BLaER1 treated with 17β-estradiol and CSF1 and Interleukin-3, amounts not matched to agents 10 nM and 100 nM (cell line): ENCODE data around the gene GALC.

Source experiments
- H3K27ac ChIP-seq, 11 experiments: shearing (Covaris generic); formaldehyde crosslinking; 2 replicates each; pipeline ENCODE4 v1.8.1; 2022
- H3K27me3 ChIP-seq, 11 experiments: shearing (Covaris generic); formaldehyde crosslinking; 2 replicates each; pipeline ENCODE4 v1.8.1; 2022
- H3K36me3 ChIP-seq, 11 experiments: shearing (Covaris generic); formaldehyde crosslinking; 2 replicates each; pipeline ENCODE4 v1.8.1; 2022
- H3K4me1 ChIP-seq, 10 experiments: shearing (Covaris generic); formaldehyde crosslinking; 2 replicates each; pipeline ENCODE4 v1.8.1; 2022
- H3K4me2 ChIP-seq, 11 experiments: shearing (Covaris generic); formaldehyde crosslinking; 2 replicates each; pipeline ENCODE4 v1.8.1; 2022
- H3K4me3 ChIP-seq, 10 experiments: shearing (Covaris generic); formaldehyde crosslinking; 2 replicates each; pipeline ENCODE4 v1.8.1; 2022
- H3K9ac ChIP-seq, 11 experiments: shearing (Covaris generic); formaldehyde crosslinking; 2 replicates each; pipeline ENCODE4 v1.8.1; 2022
- H3K9me3 ChIP-seq, 11 experiments: shearing (Covaris generic); formaldehyde crosslinking; replicated peaks in 1 of 11; 2 replicates each; pipeline ENCODE4 v1.8.1; 2022
- H4K20me1 ChIP-seq, 11 experiments: shearing (Covaris generic); formaldehyde crosslinking; 2 replicates each; pipeline ENCODE4 v1.8.1; 2022
- Cebpa-rat ChIP-seq, 11 experiments: shearing (Covaris generic); IDR thresholded peaks; 2 replicates each; pipeline ENCODE4 v1.8.1; 2022

GALC gene

DNA sequence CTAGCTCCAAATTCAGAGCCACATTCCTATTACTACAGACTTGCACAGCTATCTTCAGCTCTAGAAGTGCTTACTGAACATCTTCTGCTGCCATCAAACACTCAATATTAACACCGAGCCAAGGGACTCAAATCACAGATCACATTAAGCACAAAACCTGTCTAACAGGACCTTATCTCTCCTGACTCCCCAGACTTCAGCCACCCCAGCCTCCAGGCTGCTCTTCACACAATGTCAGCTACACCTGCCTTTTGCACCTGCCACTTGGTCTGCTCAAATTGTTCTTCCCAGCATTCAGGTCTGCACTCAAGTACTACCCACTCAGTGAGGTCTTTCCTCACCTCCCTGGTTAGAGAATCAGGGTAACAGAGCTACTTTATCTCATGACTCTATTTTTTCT lies 57.1 kb downstream of the GALC start:
- peaks cover 0 to 5% (median 0%) of the 10 kb centered on the region in 11 experiments; a peak in 3 of 22 replicates for H3K9me3 ChIP-seq
- H3K9ac ChIP-seq, result no peak overlapping the region
- no peak overlapping the region for H3K4me3 ChIP-seq
- no peaks in the 10 kb centered on the region for H3K27me3 ChIP-seq
- no peak overlapping the region for H3K27ac ChIP-seq
- no peak for TF ChIP-seq Cebpa-rat (IDR thresholded peaks at IDR 0.05)
- no peak overlapping the region for H3K4me2 ChIP-seq
- H4K20me1 ChIP-seq, result no peaks in the 10 kb centered on the region
- peaks cover 0 to 64% (median 14%) of the 10 kb centered on the region in 11 experiments; a peak in 12 of 22 replicates for H3K36me3 ChIP-seq
- no peaks in the 10 kb centered on the region for H3K4me1 ChIP-seq

DNA sequence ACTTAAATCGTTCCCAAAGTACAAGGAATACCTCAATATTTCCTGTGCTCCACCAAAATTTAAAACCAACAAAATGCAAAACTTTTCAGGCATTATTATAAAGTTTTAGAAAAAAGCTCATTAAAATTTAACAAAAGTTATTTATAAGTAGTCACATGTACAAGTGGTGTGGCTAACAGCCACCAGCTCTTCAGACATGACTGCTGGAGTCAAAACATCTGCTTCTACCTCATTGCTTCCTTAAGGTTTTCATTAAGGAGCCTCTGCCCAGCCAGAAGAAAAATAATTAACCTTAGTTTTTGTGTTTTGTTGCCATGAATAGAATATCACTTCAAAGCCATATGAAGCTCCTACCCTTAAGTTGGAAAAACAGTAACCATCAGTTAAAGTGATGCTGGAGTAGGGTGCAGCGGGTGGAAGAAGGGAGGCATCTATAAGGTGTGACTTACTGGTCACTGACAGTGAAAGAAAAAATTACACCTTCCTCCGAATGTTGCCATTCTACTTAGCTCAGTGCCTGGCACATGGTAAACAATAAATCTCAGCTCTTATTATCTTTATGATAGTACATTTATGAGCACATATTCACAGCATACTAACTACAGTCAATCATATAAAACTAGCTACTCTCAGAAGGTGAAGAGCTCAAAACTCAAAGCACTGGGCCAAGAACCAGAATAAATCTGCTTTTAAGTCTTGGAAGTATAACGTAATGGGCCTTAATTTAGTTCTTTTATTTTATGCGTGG lies 57.7 kb downstream of the GALC start:
- H3K4me1 ChIP-seq, result no peaks in the 10 kb centered on the region
- no peak overlapping the region for H3K4me3 ChIP-seq
- H3K9me3 ChIP-seq, result peaks cover 0 to 8% (median 0%) of the 10 kb centered on the region in 11 experiments; a peak in 3 of 22 replicates
- TF ChIP-seq Cebpa-rat (IDR thresholded peaks at IDR 0.05), result no peak
- no peak overlapping the region for H3K27ac ChIP-seq
- no peak overlapping the region for H3K4me2 ChIP-seq
- no peaks in the 10 kb centered on the region for H4K20me1 ChIP-seq
- no peak overlapping the region for H3K9ac ChIP-seq
- no peaks in the 10 kb centered on the region for H3K27me3 ChIP-seq
- peaks cover 0 to 58% (median 9%) of the 10 kb centered on the region in 11 experiments; a peak in 12 of 22 replicates for H3K36me3 ChIP-seq

DNA sequence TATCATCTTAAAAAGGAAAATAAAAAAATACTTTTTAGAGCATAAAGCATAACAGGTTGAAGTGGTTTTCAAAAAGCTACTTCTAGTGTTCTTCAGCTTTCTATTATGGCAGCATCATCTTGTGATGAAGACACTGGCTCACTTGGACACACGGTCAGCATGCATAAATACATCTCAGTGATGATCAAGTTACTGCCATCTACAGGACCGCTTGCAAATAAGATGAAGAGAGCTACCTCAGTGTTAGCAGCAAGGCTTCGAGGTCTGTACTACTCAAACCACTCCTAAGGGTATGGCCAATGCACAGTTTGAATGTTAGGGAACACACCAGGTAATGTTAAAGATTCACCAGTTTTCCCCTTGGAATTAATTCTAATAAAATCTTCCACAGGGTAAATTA lies 58.8 kb downstream of the GALC start:
- H4K20me1 ChIP-seq, result no peaks in the 10 kb centered on the region
- H3K4me1 ChIP-seq, result no peaks in the 10 kb centered on the region
- H3K4me2 ChIP-seq, result no peak overlapping the region
- H3K27me3 ChIP-seq, result no peaks in the 10 kb centered on the region
- no peak for TF ChIP-seq Cebpa-rat (IDR thresholded peaks at IDR 0.05)
- no peak overlapping the region for H3K9ac ChIP-seq
- peaks cover 0 to 8% (median 0%) of the 10 kb centered on the region in 11 experiments; a peak in 3 of 22 replicates for H3K9me3 ChIP-seq
- no peak overlapping the region for H3K4me3 ChIP-seq
- peaks cover 0 to 47% (median 4%) of the 10 kb centered on the region in 11 experiments; a peak in 10 of 22 replicates for H3K36me3 ChIP-seq
- no peak overlapping the region for H3K27ac ChIP-seq

DNA sequence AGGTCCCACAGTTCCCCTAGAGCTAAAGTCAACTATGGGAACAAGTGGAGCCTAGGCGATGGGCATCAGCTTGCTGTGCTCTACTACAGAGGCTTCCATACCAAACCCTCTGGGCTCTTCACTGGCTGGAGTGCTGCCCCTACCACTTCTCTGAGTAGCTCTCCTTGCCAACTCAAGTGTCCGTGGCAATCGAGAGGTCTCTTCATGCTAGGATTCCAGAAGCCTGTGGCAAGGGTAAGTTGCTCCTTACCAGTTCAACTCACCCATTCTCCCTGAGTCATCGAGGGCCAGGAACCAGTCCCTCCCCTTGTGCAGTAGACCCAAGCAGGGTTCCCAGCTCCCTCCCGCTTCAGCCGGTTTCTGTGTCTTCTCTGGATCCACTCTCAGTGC lies 76.1 kb downstream of the GALC start:
- H3K27me3 ChIP-seq, result no peaks in the 10 kb centered on the region
- no peak overlapping the region for H3K4me2 ChIP-seq
- no peak overlapping the region for H3K27ac ChIP-seq
- H3K4me3 ChIP-seq, result no peak overlapping the region
- no peak for TF ChIP-seq Cebpa-rat (IDR thresholded peaks at IDR 0.05)
- H3K36me3 ChIP-seq, result no peaks in the 10 kb centered on the region
- peaks cover 8 to 18% (median 11%) of the 10 kb centered on the region in 10 experiments for H3K4me1 ChIP-seq
- H4K20me1 ChIP-seq, result no peaks in the 10 kb centered on the region
- peaks cover 36 to 50% (median 44%) of the 10 kb centered on the region in 11 experiments for H3K9me3 ChIP-seq
- no peak overlapping the region for H3K9ac ChIP-seq

DNA sequence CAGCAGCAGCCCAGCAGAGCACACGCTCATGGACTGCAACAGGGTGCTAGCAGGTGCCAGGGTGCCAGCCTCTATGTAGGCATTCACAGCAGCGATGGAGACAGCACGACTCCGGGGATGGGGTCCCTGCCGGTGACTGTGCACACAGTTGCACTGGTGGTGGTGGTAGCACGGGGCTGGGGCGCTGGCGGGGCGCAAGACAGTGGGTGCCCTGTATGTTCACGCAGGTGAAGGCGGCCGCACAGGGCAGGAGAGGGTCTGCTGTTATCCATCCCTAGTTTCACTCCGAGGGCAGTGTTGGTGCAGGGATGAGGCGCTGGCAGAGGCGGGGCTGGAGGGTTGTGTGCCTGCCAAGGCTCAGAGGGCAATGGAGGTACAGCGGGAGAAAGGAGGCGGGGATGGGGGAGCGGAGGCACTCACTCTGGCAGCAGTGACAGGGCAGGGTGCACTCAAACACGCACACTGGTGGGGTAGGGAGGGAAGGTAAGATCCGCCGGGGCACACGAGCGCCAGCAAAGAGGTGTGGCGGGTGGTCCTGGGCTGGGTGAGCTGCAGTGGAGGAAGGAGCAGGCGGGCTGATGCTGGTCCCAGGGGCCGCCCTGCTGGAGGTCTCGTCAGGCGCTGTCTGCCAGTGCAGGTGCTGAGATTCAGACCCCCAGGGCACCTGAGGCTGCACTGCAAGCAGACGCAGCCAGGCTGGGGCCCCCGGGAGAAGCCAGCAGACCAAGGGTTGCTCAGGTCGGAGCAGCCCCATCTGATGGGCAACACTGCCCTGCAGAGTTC lies 76.7 kb downstream of the GALC start:
- Histone ChIP-seq H3K4me1 (peaks cover 8 to 18% (median 11%) of the 10 kb centered on the region in 10 experiments), H3K4me2 (no peak overlapping the region), H3K4me3 (no peak overlapping the region), H3K9me3 (peaks cover 38 to 56% (median 47%) of the 10 kb centered on the region in 11 experiments), H3K27ac (no peak overlapping the region), H4K20me1 (no peaks in the 10 kb centered on the region), H3K36me3 (no peaks in the 10 kb centered on the region), H3K27me3 (no peaks in the 10 kb centered on the region), H3K9ac (no peak overlapping the region)
- no peak for TF ChIP-seq Cebpa-rat (IDR thresholded peaks at IDR 0.05)

DNA sequence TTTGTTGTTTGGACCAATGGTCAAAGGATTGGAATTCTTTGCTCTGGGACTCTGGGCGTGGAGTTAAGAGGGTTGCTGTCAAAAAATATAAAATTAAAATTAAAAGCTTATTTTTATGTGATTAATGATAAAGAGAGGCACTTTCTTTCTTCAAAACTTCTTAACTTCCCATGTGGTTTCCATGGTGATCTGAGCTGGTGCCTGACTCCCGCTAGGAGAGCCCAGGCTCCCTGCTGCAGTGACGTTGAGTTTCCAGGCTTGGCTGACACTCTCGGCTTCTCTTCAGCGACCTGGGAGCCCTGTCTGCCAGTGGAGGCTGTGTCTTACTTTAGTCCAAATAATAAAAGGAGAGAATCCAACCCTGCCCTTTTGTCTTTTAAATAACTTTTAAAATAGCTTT lies 84.4 kb downstream of the GALC start:
- TF ChIP-seq Cebpa-rat (IDR thresholded peaks at IDR 0.05), result no peak
- Histone ChIP-seq H3K36me3 (no peaks in the 10 kb centered on the region), H3K27me3 (no peaks in the 10 kb centered on the region), H3K9me3 (peaks cover 19 to 41% (median 26%) of the 10 kb centered on the region in 11 experiments; a peak in 21 of 22 replicates), H3K4me2 (no peak overlapping the region), H4K20me1 (no peaks in the 10 kb centered on the region), H3K9ac (no peak overlapping the region), H3K27ac (no peak overlapping the region), H3K4me1 (peaks cover 0 to 6% (median 3%) of the 10 kb centered on the region in 10 experiments; a peak in 7 of 20 replicates), H3K4me3 (no peak overlapping the region)

DNA sequence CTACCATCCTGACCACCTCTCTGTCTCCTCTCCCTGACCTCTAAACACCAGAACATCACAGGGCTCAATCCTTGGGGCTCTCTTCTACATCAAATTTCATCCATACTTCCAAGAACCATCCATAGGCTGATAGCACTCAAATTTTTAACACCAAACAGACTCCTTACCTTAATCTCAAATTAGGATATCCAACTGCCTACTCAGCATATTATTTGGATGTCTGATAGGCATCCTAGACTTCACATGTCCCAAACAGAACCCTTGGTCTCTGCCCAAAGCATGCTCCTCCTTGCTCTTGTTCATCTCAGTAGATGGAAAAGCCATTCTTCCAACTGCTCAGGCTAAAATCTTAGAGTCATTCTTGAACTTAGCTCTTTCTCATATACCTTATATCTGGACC lies 91.3 kb downstream of the GALC start:
- H4K20me1 ChIP-seq, result no peaks in the 10 kb centered on the region
- H3K4me1 ChIP-seq, result peaks cover 0 to 25% (median 6%) of the 10 kb centered on the region in 10 experiments; a peak in 7 of 20 replicates
- no peaks in the 10 kb centered on the region for H3K9me3 ChIP-seq
- H3K36me3 ChIP-seq, result no peaks in the 10 kb centered on the region
- H3K4me3 ChIP-seq, result no peak overlapping the region
- no peak overlapping the region for H3K27ac ChIP-seq
- no peaks in the 10 kb centered on the region for H3K27me3 ChIP-seq
- TF ChIP-seq Cebpa-rat (IDR thresholded peaks at IDR 0.05), result no peak
- no peak overlapping the region for H3K4me2 ChIP-seq
- H3K9ac ChIP-seq, result no peak overlapping the region

DNA sequence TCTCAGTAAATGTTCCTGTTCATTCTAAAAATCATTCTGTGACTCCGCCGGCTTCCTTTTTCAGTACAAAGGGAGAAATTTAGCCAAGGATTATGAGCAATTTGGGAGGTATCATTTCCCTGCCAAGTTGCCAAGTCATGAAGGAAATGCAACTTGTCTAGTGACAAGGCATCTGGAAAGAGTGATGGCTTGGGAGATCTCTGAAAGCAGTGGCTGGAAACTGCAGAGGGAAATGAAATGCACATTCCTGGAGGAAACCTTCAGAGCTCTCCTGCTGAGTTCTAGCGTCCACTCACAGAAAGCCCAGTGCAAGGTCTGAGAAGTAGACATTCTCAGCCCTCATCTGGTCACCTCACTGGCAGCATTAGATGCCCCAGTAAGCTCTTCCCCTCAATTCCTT lies 91.7 kb downstream of the GALC start:
- Histone ChIP-seq H3K4me1 (peaks cover 0 to 25% (median 6%) of the 10 kb centered on the region in 10 experiments; a peak in 7 of 20 replicates), H3K27ac (no peak overlapping the region), H3K27me3 (no peaks in the 10 kb centered on the region), H4K20me1 (no peaks in the 10 kb centered on the region), H3K4me3 (no peak overlapping the region), H3K36me3 (no peaks in the 10 kb centered on the region), H3K9me3 (no peaks in the 10 kb centered on the region), H3K9ac (no peak overlapping the region), H3K4me2 (no peak overlapping the region)
- no peak for TF ChIP-seq Cebpa-rat (IDR thresholded peaks at IDR 0.05)

DNA sequence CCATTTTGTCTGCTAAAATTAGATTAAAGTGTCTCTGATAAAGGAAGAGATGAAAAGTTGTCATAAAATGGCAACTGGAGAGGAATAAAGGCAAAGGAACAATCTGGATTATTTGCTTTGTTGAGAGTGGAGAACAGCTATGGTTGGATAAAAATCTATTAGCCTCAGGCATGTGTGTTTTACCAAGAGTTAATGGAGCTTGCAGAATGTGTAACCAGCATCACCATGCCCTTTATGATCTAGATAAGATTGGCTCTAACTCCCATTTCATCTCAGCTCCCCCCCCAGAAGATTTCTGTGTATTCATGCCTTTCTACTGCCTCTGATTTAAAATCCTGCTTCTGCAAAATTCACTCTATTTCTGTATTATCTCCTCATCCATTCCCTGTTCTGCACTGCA lies 93.8 kb downstream of the GALC start:
- no peak overlapping the region for H3K4me3 ChIP-seq
- H3K36me3 ChIP-seq, result no peaks in the 10 kb centered on the region
- H3K4me2 ChIP-seq, result no peak overlapping the region
- H3K27ac ChIP-seq, result no peak overlapping the region
- TF ChIP-seq Cebpa-rat (IDR thresholded peaks at IDR 0.05), result no peak
- peaks cover 0 to 25% (median 6%) of the 10 kb centered on the region in 10 experiments; a peak in 7 of 20 replicates for H3K4me1 ChIP-seq
- no peaks in the 10 kb centered on the region for H3K27me3 ChIP-seq
- no peaks in the 10 kb centered on the region for H3K9me3 ChIP-seq
- no peaks in the 10 kb centered on the region for H4K20me1 ChIP-seq
- no peak overlapping the region for H3K9ac ChIP-seq
